Renal pelvis (tissue), 3 donors: ENCODE measurements around the gene AK8. TPM values are rescaled to one million over a fixed set of nuclear protein-coding genes. Genes with fewer than 3 reads are reported as not detected.

Source experiments
- polyA plus RNA-seq, 3 donors: library from polyadenylated mRNA; unstranded; fragments of 120-200 nt; gene quantifications; one replicate each; pipeline ENCODE4 v1.2.1, GENCODE V29; 2013; ENCODE audit not compliant: insufficient read length in 3 of 3

The AK8 gene
- polyA plus RNA-seq, 3 donors, result 4.5 to 5.1 (median 5.1) TPM

Other genes with a start within 250 kb of the AK8 start
- gene DDX31, start 208.3 kb downstream of the AK8 start, polyA plus RNA-seq, result 10 to 100 TPM; 17.7 to 20.4 (median 20.1) TPM
- gene GTF3C4, start 207.8 kb downstream of the AK8 start, polyA plus RNA-seq, result 10 to 100 TPM; 23.7 to 26.7 (median 25.6) TPM
- 10 to 100 TPM in 1 of 3 donors, 1 to 10 TPM in 2; 8.9 to 10.8 (median 9.6) TPM for gene SPACA9, start 614 bp upstream of the AK8 start, polyA plus RNA-seq
- 10 to 100 TPM; 38.3 to 67.8 (median 56.3) TPM for gene TSC1, start 66.3 kb upstream of the AK8 start, polyA plus RNA-seq
- under 1 TPM; 0.71 to 0.91 (median 0.78) TPM for gene GFI1B, start 100.4 kb upstream of the AK8 start, polyA plus RNA-seq
- 10 to 100 TPM; 77.0 to 79.8 (median 77.9) TPM for gene GTF3C5, start 152.7 kb upstream of the AK8 start, polyA plus RNA-seq
- gene CEL, start 183.7 kb upstream of the AK8 start, polyA plus RNA-seq, result 1 to 10 TPM; 4.0 to 4.1 (median 4.0) TPM
- gene RALGDS, start 243.0 kb upstream of the AK8 start, polyA plus RNA-seq, result 10 to 100 TPM; 40.4 to 42.7 (median 41.5) TPM